Spleen (tissue), 11 donors: ENCODE measurements around the gene SF3B5. TPM values are rescaled to one million over a fixed set of nuclear protein-coding genes. Genes with fewer than 3 reads are reported as not detected.
"Not testable (repeated sequence)": the region's sequence is repeated elsewhere in the genome, so short reads cannot be mapped to it uniquely, and the experiment has no call there.

Experiments
- DNase-seq: peaks from one replicate; pipeline ENCODE4 v3.0.0-alpha.2; 2020
- H3K27ac ChIP-seq, 8 donors: fragments of 200-600 bp; sonication (generic) in 7 of 8; 1 replicate in 4 of 8; 2 replicates in 4 of 8; pipeline versions ENCODE4 v1.5.0 to v1.8.0; 2016 to 2021; ENCODE audit warnings: inconsistent platforms in 4 of 8, mild to moderate bottlenecking in 4 of 8, moderate library complexity in 1 of 8
- H3K27me3 ChIP-seq, 7 donors: fragments of 200-600 bp; sonication (generic) in 6 of 7; replicated peaks in 1 of 7; 1 replicate in 4 of 7; 2 replicates in 3 of 7; pipeline versions ENCODE4 v1.5.0 to v1.8.0; 2016 to 2021; ENCODE audit warnings: inconsistent platforms in 3 of 7, mild to moderate bottlenecking in 1 of 7
- H3K36me3 ChIP-seq, 6 donors: fragments of 200-600 bp; sonication (generic) in 5 of 6; 1 replicate in 4 of 6; 2 replicates in 2 of 6; pipeline versions ENCODE4 v1.5.0 to v1.8.0; 2016 to 2021; ENCODE audit warnings: inconsistent platforms in 2 of 6
- H3K4me1 ChIP-seq, 6 donors: fragments of 200-600 bp; sonication (generic) in 5 of 6; 1 replicate in 3 of 6; 2 replicates in 3 of 6; pipeline versions ENCODE4 v1.5.0 to v1.8.0; 2016 to 2021; ENCODE audit warnings: inconsistent platforms in 3 of 6
- H3K4me3 ChIP-seq, 8 donors: fragments of 200-600 bp; sonication (generic) in 7 of 8; 1 replicate in 4 of 8; 2 replicates in 4 of 8; pipeline versions ENCODE4 v1.5.0 to v1.8.0; 2016 to 2021; ENCODE audit warnings: inconsistent platforms in 4 of 8, mild to moderate bottlenecking in 4 of 8, moderate library complexity in 2 of 8
- H3K9me3 ChIP-seq, 8 donors: fragments of 200-600 bp; sonication (generic) in 7 of 8; 1 replicate in 4 of 8; 2 replicates in 4 of 8; pipeline versions ENCODE4 v1.5.0 to v1.8.0; 2016 to 2021; ENCODE audit warnings: inconsistent platforms in 4 of 8
- POLR2A ChIP-seq, 3 donors: fragments of 450-650 bp; IDR thresholded peaks; one replicate each; pipeline ENCODE4 v1.5.1; 2017; ENCODE audit warnings: antibody characterized with exemption in 3 of 3, mild to moderate bottlenecking in 1 of 3
- POLR2AphosphoS5 ChIP-seq, 3 donors: sonication (generic); formaldehyde crosslinking; IDR thresholded peaks; one replicate each; pipeline ENCODE4 v1.5.1; 2017; ENCODE audit warnings: antibody characterized with exemption in 3 of 3
- WGBS, 5 donors: extraction: QIAGEN DNeasy Blood & Tissue Kit in 3 of 5; methylation state at CpG; one replicate each; pipeline versions ENCODE4 v1.1.5 to v1.1.7; 2013 to 2018; 5-methylcytosine and 5-hydroxymethylcytosine counted together
- intact Hi-C: fragments of 100-400 bp; cut with DNase I; formaldehyde crosslinking; loops from one replicate; pipeline ENCODE4 v1.15.0; 2023; ENCODE audit warnings: low total_unique reads
- polyA plus RNA-seq, 3 donors: library from polyadenylated mRNA; stranded (reverse); fragments of 200-250 nt; gene quantifications; one replicate each; pipeline ENCODE4 v1.2.1, GENCODE V29; 2013
- total RNA-seq, 7 donors: library from RNA; depleted of rRNA in 3 of 7; stranded (reverse); fragments of >200 nt in 3 of 7; fragmentation: NEBNext Ultra II Directional in 4 of 7; extraction: Animal tissue kit (Norgen Biotek cat#: 25700) in 4 of 7; gene quantifications; one replicate each; pipeline versions ENCODE4 v1.1.0 to v1.2.1, GENCODE V29; 2016 to 2021
- TF ChIP-seq, protein P1 (sequence below), 11 experiments: fragments of 200-600 bp in 7 of 11; fragments of 450-650 bp in 4 of 11; sonication (generic) in 4 of 11; IDR thresholded peaks in 8 of 11; conservative IDR thresholded peaks in 3 of 11; 1 replicate in 7 of 11; 2 replicates in 4 of 11; pipeline versions ENCODE4 v1.4.0 to v1.8.0; 2016 to 2021; ENCODE audit warnings: antibody characterized with exemption in 11 of 11, inconsistent platforms in 4 of 11, mild to moderate bottlenecking in 1 of 11
- donor health status: healthy with polysubstance abuse.
- donor health status: DM: no; HTN: no; CAD: no; lungs with moderate emphysema.
- donor health status: DM: no; HTN: no; CAD: no.
- donor health status: Bipolar disorder and iron deficiency.
- donor health status: healthy.
- donor health status: DM: no; HTN: no; CAD: no.
- donor health status: DM: yes; HTN: yes; CAD: no.

SF3B5 gene
- total and polyA plus RNA-seq, 10 donors: 80.1 to 236 (median 127) TPM

- TF ChIP-seq, protein P1, sequence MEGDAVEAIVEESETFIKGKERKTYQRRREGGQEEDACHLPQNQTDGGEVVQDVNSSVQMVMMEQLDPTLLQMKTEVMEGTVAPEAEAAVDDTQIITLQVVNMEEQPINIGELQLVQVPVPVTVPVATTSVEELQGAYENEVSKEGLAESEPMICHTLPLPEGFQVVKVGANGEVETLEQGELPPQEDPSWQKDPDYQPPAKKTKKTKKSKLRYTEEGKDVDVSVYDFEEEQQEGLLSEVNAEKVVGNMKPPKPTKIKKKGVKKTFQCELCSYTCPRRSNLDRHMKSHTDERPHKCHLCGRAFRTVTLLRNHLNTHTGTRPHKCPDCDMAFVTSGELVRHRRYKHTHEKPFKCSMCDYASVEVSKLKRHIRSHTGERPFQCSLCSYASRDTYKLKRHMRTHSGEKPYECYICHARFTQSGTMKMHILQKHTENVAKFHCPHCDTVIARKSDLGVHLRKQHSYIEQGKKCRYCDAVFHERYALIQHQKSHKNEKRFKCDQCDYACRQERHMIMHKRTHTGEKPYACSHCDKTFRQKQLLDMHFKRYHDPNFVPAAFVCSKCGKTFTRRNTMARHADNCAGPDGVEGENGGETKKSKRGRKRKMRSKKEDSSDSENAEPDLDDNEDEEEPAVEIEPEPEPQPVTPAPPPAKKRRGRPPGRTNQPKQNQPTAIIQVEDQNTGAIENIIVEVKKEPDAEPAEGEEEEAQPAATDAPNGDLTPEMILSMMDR (IDR thresholded peaks at IDR 0.05 in 8 of 11, conservative IDR thresholded peaks at IDR 0.05 in 3 of 11): no peak
- no peak for TF ChIP-seq POLR2A (IDR thresholded peaks at IDR 0.05)
- no peak for TF ChIP-seq POLR2AphosphoS5 (IDR thresholded peaks at IDR 0.05)
- 55 to 77% (median 62%) methylated on average over 2 of the region's 2 CpGs for WGBS, 5 donors
- H3K4me3 ChIP-seq: no peak overlapping the region
- peaks cover 0 to 13% (median 0%) of the 10 kb centered on the region in 6 donors for H3K4me1 ChIP-seq
- H3K36me3 ChIP-seq: no peaks in the 10 kb centered on the region
- no peaks in the 10 kb centered on the region for H3K9me3 ChIP-seq
- H3K27ac ChIP-seq: no peak overlapping the region
- no peak for DNase-seq
- no peaks in the 10 kb centered on the region for H3K27me3 ChIP-seq
- intact Hi-C loops: no loop called here
Observed at GRCh38 chr6:144134737-144135136, 39.4 kb upstream of the SF3B5 start.

- intact Hi-C loops: no loop called here
Observed at GRCh38 chr6:144134176-144134575, 38.8 kb upstream of the SF3B5 start.

DNA sequence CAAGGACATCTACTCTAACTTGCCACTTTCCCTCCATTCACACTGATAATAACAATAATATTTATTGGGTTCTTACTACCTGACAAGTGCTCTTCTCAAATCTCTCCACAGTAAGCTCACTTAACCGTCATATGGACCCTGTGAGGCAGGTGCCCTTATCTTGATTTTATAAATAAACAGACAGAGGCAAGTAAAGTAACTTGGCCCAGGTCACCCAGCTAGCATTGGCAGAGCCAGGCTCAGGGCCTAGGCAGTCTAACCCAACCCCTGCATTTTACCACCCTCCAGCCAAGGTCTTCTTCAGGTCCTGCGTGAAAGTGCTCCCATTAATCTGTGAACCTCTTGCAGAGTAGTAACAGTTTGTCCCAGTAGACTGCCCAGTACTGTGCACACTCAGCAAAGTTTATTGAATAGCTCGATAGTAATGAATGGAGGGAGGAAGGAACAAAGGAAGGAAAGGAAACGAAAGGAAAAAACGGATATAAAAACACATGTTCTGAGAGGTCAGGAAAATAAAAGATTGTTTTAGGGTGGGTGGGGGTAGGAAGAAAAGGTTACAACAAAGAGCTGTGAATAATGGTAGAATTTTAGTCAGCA is 38.0 kb upstream of the SF3B5 start:
- no peaks in the 10 kb centered on the region for H3K36me3 ChIP-seq
- 75 to 87% (median 81%) methylated on average over 5 of the region's 5 CpGs for WGBS, 5 donors
- intact Hi-C loops: no loop called here
- H3K27me3 ChIP-seq: no peaks in the 10 kb centered on the region
- H3K9me3 ChIP-seq: no peaks in the 10 kb centered on the region
- no peak overlapping the region for H3K4me3 ChIP-seq
- TF ChIP-seq POLR2A (IDR thresholded peaks at IDR 0.05) (no peak), POLR2AphosphoS5 (IDR thresholded peaks at IDR 0.05) (no peak)
- TF ChIP-seq, protein P1 (IDR thresholded peaks at IDR 0.05 in 8 of 11, conservative IDR thresholded peaks at IDR 0.05 in 3 of 11): no peak
- H3K4me1 ChIP-seq: peaks cover 0 to 4% (median 0%) of the 10 kb centered on the region in 6 donors
- no peak overlapping the region for H3K27ac ChIP-seq
- no peak for DNase-seq

More at GRCh38 chr6:144134176-144134575, 38.8 kb upstream of the SF3B5 start:
- Histone ChIP-seq H3K4me3 (no peak overlapping the region), H3K4me1 (peaks cover 0 to 8% (median 0%) of the 10 kb centered on the region in 6 donors), H3K9me3 (no peaks in the 10 kb centered on the region), H3K27ac (no peak overlapping the region), H3K36me3 (no peaks in the 10 kb centered on the region), H3K27me3 (no peaks in the 10 kb centered on the region)
- TF ChIP-seq POLR2A (IDR thresholded peaks at IDR 0.05): no peak
- TF ChIP-seq, protein P1 (IDR thresholded peaks at IDR 0.05 in 8 of 11, conservative IDR thresholded peaks at IDR 0.05 in 3 of 11): no peak
- TF ChIP-seq POLR2AphosphoS5 (IDR thresholded peaks at IDR 0.05): no peak
- DNase-seq: no peak
- 85 to 93% (median 90%) methylated on average over 2 of the region's 2 CpGs for WGBS, 5 donors

DNA sequence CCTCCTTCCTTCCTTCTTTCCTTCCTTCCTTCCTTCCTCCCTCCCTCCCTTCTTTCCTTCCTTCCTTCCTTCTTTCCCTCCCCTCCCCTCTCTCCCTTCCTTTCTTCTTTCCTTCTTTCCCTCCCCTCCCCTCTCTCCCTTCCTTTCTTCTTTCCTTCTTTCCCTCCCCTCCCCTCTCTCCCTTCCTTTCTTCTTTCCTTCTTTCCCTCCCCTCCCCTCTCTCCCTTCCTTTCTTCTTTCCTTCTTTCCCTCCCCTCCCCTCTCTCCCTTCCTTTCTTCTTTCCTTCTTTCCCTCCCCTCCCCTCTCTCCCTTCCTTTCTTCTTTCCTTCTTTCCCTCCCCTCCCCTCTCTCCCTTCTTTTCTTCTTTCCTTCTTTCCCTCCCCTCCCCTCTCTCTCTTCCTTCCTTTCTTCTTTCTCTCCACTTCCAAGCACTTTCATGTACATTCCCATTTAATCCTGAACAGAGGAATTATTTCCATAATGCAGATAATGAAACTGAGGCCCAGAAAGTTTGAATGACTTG is 36.9 kb upstream of the SF3B5 start:
- H3K4me3 ChIP-seq, H3K36me3 ChIP-seq, intact Hi-C loops, H3K9me3 ChIP-seq, DNase-seq, H3K27me3 ChIP-seq, H3K4me1 ChIP-seq, H3K27ac ChIP-seq: not testable (repeated sequence)
